HepG2 (cell line): Measurements from ENCODE around the gene PIM3. TPM values are rescaled to one million over a fixed set of nuclear protein-coding genes. Genes with fewer than 3 reads are reported as not detected.

Experiments
- ARHGAP35 ChIP-seq: sonication (generic); formaldehyde crosslinking; IDR thresholded peaks from 2 replicates; pipeline ENCODE4 v1.9.0; 2022; ENCODE audit warnings: mild to moderate bottlenecking, inconsistent platforms, moderate library complexity, missing genetic modification reagents, borderline replicate concordance
- ATM ChIP-seq: fragments of 450-650 bp; IDR thresholded peaks from 2 replicates; pipeline ENCODE4 v1.7.1; 2017; ENCODE audit warnings: mild to moderate bottlenecking, borderline replicate concordance
- GLI4 ChIP-seq: sonication (generic); formaldehyde crosslinking; IDR thresholded peaks from 2 replicates; pipeline ENCODE4 v1.5.1; 2020; ENCODE audit warnings: missing genetic modification reagents, mild to moderate bottlenecking, moderate library complexity, borderline replicate concordance
- JDP2 ChIP-seq: sonication (generic); formaldehyde crosslinking; IDR thresholded peaks from 2 replicates; pipeline ENCODE4 v1.8.1; 2022; ENCODE audit warnings: missing genetic modification reagents, borderline replicate concordance
- KLF11 ChIP-seq: IDR thresholded peaks from 2 replicates; pipeline ENCODE4 v1.6.1; 2016; ENCODE audit warnings: missing compliant biosample characterization
- NFE2L2 ChIP-seq: fragments of 150-350 bp; IDR thresholded peaks from 2 replicates; pipeline ENCODE4 v1.6.1; 2014; ENCODE audit warnings: low read length
- NR2F2 ChIP-seq: IDR thresholded peaks from 2 replicates; pipeline ENCODE4 v1.6.1; 2012; ENCODE audit warnings: low read depth, inconsistent platforms, borderline replicate concordance
- RBFOX2 ChIP-seq: fragments of 200-400 bp; formaldehyde crosslinking; IDR thresholded peaks from 2 replicates; pipeline ENCODE4 v1.6.1; 2017; ENCODE audit warnings: low read depth, mild to moderate bottlenecking, low read length
- SAP130 ChIP-seq: IDR thresholded peaks from 2 replicates; pipeline ENCODE4 v1.6.1; 2016; ENCODE audit warnings: low read depth
- SMAD9 ChIP-seq: sonication (generic); formaldehyde crosslinking; IDR thresholded peaks from 2 replicates; pipeline ENCODE4 v1.5.1; 2020; ENCODE audit warnings: mild to moderate bottlenecking, missing genetic modification reagents
- SMC3 ChIP-seq: IDR thresholded peaks from 2 replicates; pipeline ENCODE4 v1.6.1; 2011; ENCODE audit warnings: low read length, improper control_type of control experiment
- SRSF4 ChIP-seq: fragments of 200-400 bp; formaldehyde crosslinking; IDR thresholded peaks from one replicate; pipeline ENCODE4 v1.6.1; 2018; ENCODE audit warnings: mild to moderate bottlenecking, low read depth, low read length, moderate library complexity; ENCODE audit not compliant: poor library complexity, severe bottlenecking
- SYNCRIP ChIP-seq: fragments of 200-400 bp; formaldehyde crosslinking; IDR thresholded peaks from 2 replicates; pipeline ENCODE4 v1.6.1; 2018; ENCODE audit warnings: mild to moderate bottlenecking, low read depth, low read length; ENCODE audit not compliant: insufficient read depth
- ZC3H4 ChIP-seq: sonication (generic); formaldehyde crosslinking; IDR thresholded peaks from 2 replicates; pipeline ENCODE4 v1.4.0; 2020; ENCODE audit warnings: missing genetic modification reagents, borderline replicate concordance
- ZMYM4 ChIP-seq: sonication (generic); formaldehyde crosslinking; IDR thresholded peaks from 2 replicates; pipeline ENCODE4 v1.8.1; 2023; ENCODE audit warnings: mild to moderate bottlenecking, missing genetic modification reagents
- ZNF510 ChIP-seq: sonication (generic); formaldehyde crosslinking; IDR thresholded peaks from 2 replicates; pipeline ENCODE4 v1.4.0; 2020; ENCODE audit warnings: low read depth, mild to moderate bottlenecking, missing genetic modification reagents
- ZNF558 ChIP-seq: sonication (generic); formaldehyde crosslinking; IDR thresholded peaks from 2 replicates; pipeline ENCODE4 v1.9.0; 2022; ENCODE audit warnings: mild to moderate bottlenecking, missing genetic modification reagents, borderline replicate concordance
- ZNF891 ChIP-seq: sonication (generic); formaldehyde crosslinking; IDR thresholded peaks from 2 replicates; pipeline ENCODE4 v1.5.0; 2020; ENCODE audit warnings: mild to moderate bottlenecking, missing genetic modification reagents
- polyA plus RNA-seq, 8 experiments: library from polyadenylated mRNA; depleted of rRNA in 3 of 8; stranded (reverse) in 7 of 8; unstranded in 1 of 8; fragments of >200 nt; fragmentation: Illumina TruSeq in 4 of 8; extraction: Trizol in 4 of 8; gene quantifications; 2 replicates each; pipeline versions ENCODE4 v1.2.1 to v1.2.3, GENCODE V29; 2011 to 2016; ENCODE audit warnings: low read depth in 4 of 8, missing spikeins in 1 of 8, mixed read lengths in 1 of 8; ENCODE audit not compliant: insufficient read depth in 1 of 8
- total RNA-seq, 5 experiments: library from RNA; depleted of rRNA; stranded (reverse); fragments of >200 nt; fragmentation: Illumina TruSeq; extraction: Trizol; gene quantifications; 2 replicates each; pipeline ENCODE4 v1.2.3, GENCODE V29; 2016; ENCODE audit warnings: low read depth in 1 of 5
- TF ChIP-seq, protein P1 (sequence below): sonication (generic); formaldehyde crosslinking; IDR thresholded peaks from 2 replicates; pipeline ENCODE4 v1.5.1; 2020; ENCODE audit warnings: mild to moderate bottlenecking, moderate library complexity, missing genetic modification reagents
- TF ChIP-seq, protein P2 (sequence below): sonication (generic); formaldehyde crosslinking; IDR thresholded peaks from 2 replicates; pipeline ENCODE4 v1.4.0; 2020; ENCODE audit warnings: missing genetic modification reagents
- TF ChIP-seq, protein P3 (sequence below): sonication (generic); formaldehyde crosslinking; IDR thresholded peaks from 2 replicates; pipeline ENCODE4 v1.4.0; 2020; ENCODE audit warnings: missing genetic modification reagents

Gene PIM3
- total and polyA plus RNA-seq, 2 of the 13 experiments (the other 11 are each of a cell fraction or from before 2014, with no cell fraction given), result 21.6 to 31.2 TPM

DNA sequence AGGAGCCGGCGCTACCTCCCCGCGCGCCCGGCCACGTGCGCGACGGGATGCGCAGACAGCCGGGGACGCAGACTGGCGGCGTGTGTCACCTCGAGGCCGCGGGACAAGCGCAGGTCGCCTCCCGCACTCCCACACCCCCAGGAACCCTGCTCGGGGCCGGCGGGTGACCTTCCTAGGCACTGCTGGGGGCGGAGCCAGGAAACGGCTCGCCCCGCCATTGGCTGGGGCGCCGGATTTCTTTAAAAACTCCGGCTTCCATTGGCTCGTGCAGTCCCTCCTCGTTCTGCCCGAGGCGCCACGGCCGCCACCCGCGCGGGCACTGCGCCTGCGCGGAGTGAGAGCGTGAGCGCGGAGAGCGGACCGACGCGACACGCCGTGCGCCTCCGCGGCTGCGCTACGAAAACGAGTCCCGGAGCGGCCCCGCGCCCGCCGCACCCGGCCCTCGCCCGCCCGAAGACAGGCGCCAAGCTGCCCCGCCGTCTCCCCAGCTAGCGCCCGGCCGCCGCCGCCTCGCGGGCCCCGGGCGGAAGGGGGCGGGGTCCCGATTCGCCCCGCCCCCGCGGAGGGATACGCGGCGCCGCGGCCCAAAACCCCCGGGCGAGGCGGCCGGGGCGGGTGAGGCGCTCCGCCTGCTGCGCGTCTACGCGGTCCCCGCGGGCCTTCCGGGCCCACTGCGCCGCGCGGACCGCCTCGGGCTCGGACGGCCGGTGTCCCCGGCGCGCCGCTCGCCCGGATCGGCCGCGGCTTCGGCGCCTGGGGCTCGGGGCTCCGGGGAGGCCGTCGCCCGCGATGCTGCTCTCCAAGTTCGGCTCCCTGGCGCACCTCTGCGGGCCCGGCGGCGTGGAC lies at the start of gene PIM3 (continued):
- peak; percentile 64; the same call in 1 of the 2 replicates for TF ChIP-seq ZMYM4 (CRISPR knock-in tag)
- no peak; the same call in 1 of the 2 replicates for TF ChIP-seq ZNF891 (CRISPR knock-in tag)
- no peak for TF ChIP-seq KLF11 (CRISPR knock-in tag)
- no peak for TF ChIP-seq ZNF510 (CRISPR knock-in tag)
- TF ChIP-seq, protein P1, sequence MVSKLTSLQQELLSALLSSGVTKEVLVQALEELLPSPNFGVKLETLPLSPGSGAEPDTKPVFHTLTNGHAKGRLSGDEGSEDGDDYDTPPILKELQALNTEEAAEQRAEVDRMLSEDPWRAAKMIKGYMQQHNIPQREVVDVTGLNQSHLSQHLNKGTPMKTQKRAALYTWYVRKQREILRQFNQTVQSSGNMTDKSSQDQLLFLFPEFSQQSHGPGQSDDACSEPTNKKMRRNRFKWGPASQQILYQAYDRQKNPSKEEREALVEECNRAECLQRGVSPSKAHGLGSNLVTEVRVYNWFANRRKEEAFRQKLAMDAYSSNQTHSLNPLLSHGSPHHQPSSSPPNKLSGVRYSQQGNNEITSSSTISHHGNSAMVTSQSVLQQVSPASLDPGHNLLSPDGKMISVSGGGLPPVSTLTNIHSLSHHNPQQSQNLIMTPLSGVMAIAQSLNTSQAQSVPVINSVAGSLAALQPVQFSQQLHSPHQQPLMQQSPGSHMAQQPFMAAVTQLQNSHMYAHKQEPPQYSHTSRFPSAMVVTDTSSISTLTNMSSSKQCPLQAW (CRISPR knock-in tag), result peak; percentile 55; the same call in 1 of the 2 replicates
- 0 out of 2 replicates have a peak, but pooled peaks have one; percentile 56 for TF ChIP-seq ARHGAP35 (CRISPR knock-in tag)
- TF ChIP-seq, protein P2, sequence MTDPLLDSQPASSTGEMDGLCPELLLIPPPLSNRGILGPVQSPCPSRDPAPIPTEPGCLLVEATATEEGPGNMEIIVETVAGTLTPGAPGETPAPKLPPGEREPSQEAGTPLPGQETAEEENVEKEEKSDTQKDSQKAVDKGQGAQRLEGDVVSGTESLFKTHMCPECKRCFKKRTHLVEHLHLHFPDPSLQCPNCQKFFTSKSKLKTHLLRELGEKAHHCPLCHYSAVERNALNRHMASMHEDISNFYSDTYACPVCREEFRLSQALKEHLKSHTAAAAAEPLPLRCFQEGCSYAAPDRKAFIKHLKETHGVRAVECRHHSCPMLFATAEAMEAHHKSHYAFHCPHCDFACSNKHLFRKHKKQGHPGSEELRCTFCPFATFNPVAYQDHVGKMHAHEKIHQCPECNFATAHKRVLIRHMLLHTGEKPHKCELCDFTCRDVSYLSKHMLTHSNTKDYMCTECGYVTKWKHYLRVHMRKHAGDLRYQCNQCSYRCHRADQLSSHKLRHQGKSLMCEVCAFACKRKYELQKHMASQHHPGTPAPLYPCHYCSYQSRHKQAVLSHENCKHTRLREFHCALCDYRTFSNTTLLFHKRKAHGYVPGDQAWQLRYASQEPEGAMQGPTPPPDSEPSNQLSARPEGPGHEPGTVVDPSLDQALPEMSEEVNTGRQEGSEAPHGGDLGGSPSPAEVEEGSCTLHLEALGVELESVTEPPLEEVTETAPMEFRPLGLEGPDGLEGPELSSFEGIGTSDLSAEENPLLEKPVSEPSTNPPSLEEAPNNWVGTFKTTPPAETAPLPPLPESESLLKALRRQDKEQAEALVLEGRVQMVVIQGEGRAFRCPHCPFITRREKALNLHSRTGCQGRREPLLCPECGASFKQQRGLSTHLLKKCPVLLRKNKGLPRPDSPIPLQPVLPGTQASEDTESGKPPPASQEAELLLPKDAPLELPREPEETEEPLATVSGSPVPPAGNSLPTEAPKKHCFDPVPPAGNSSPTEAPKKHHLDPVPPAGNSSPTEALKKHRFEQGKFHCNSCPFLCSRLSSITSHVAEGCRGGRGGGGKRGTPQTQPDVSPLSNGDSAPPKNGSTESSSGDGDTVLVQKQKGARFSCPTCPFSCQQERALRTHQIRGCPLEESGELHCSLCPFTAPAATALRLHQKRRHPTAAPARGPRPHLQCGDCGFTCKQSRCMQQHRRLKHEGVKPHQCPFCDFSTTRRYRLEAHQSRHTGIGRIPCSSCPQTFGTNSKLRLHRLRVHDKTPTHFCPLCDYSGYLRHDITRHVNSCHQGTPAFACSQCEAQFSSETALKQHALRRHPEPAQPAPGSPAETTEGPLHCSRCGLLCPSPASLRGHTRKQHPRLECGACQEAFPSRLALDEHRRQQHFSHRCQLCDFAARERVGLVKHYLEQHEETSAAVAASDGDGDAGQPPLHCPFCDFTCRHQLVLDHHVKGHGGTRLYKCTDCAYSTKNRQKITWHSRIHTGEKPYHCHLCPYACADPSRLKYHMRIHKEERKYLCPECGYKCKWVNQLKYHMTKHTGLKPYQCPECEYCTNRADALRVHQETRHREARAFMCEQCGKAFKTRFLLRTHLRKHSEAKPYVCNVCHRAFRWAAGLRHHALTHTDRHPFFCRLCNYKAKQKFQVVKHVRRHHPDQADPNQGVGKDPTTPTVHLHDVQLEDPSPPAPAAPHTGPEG (CRISPR knock-in tag), result peak; percentile 77
- no peak for TF ChIP-seq GLI4 (CRISPR knock-in tag)
- TF ChIP-seq SMAD9 (CRISPR knock-in tag), result no peak
- TF ChIP-seq SYNCRIP, result no peak
- no peak for TF ChIP-seq ZC3H4 (CRISPR knock-in tag)
- TF ChIP-seq SMC3, result no peak
- TF ChIP-seq, protein P3, sequence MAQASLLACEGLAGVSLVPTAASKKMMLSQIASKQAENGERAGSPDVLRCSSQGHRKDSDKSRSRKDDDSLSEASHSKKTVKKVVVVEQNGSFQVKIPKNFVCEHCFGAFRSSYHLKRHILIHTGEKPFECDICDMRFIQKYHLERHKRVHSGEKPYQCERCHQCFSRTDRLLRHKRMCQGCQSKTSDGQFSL (CRISPR knock-in tag), result no peak
- TF ChIP-seq ZNF558 (CRISPR knock-in tag), result no peak; the same call in 1 of the 2 replicates
- TF ChIP-seq SAP130, result peak; percentile 86
- peak; percentile 61 for TF ChIP-seq SRSF4
- no peak for TF ChIP-seq NR2F2
- peak; percentile 95 for TF ChIP-seq RBFOX2
- no peak for TF ChIP-seq JDP2 (CRISPR knock-in tag)
- TF ChIP-seq NFE2L2, result no peak
- no peak for TF ChIP-seq ATM
